Retina (tissue), 1 donor: ENCODE measurements around the gene ADARB1.
A peak's percentile ranks its signal among the peaks of the same experiment; 100 is the strongest.
"Not testable (repeated sequence)": the region's sequence is repeated elsewhere in the genome, so short reads cannot be mapped to it uniquely, and the experiment has no call there.

Experiments
- DNase-seq: peaks from one replicate; pipeline ENCODE4 v3.0.0-alpha.2; 2016

Gene ADARB1

GRCh38 chr21:45138199-45139002 lies 64.0 kb downstream of the ADARB1 start:
- DNase-seq, result peak; percentile 65

GRCh38 chr21:45139003-45139360 lies 64.6 kb downstream of the ADARB1 start:
- DNase-seq, result not testable (repeated sequence)

GRCh38 chr21:45139473-45139872 lies 65.1 kb downstream of the ADARB1 start:
- no peak for DNase-seq

- DNase-seq, result peak; percentile 82
These were observed 66.1 kb downstream of the ADARB1 start for GRCh38 chr21:45140346-45140940.

GRCh38 chr21:45140944-45141343 lies 66.6 kb downstream of the ADARB1 start:
- DNase-seq, result not testable (repeated sequence)

GRCh38 chr21:45141507-45141906 lies 67.1 kb downstream of the ADARB1 start:
- no peak for DNase-seq

GRCh38 chr21:45142469-45143308 lies 68.3 kb downstream of the ADARB1 start:
- DNase-seq, result no peak

- no peak for DNase-seq
These were observed 69.5 kb downstream of the ADARB1 start for GRCh38 chr21:45143855-45144254.

GRCh38 chr21:45145146-45145545 lies 70.8 kb downstream of the ADARB1 start:
- DNase-seq, result no peak

GRCh38 chr21:45145846-45146245 lies 71.5 kb downstream of the ADARB1 start:
- DNase-seq, result not testable (repeated sequence)

GRCh38 chr21:45146306-45146705 lies 71.9 kb downstream of the ADARB1 start:
- no peak for DNase-seq

- no peak for DNase-seq
These were observed 72.4 kb downstream of the ADARB1 start for GRCh38 chr21:45146801-45147200.

GRCh38 chr21:45147473-45148315 lies 73.3 kb downstream of the ADARB1 start:
- DNase-seq, result no peak

- no peak for DNase-seq
These were observed 74.1 kb downstream of the ADARB1 start for GRCh38 chr21:45148316-45148990.

- DNase-seq, result no peak
These were observed 74.6 kb downstream of the ADARB1 start for GRCh38 chr21:45149021-45149420.

- no peak for DNase-seq
These were observed 76.3 kb downstream of the ADARB1 start for GRCh38 chr21:45150638-45151131.

- DNase-seq, result peak; percentile 63
These were observed 77.2 kb downstream of the ADARB1 start for GRCh38 chr21:45151445-45152160.

GRCh38 chr21:45152265-45152746 lies 77.9 kb downstream of the ADARB1 start:
- peak; percentile 79 for DNase-seq

- no peak for DNase-seq
These were observed 79.3 kb downstream of the ADARB1 start for GRCh38 chr21:45153358-45154318.
